Fibroblast of villous mesenchyme (primary cell): Measurements from ENCODE around the gene NCAN. TPM values are rescaled to one million over a fixed set of nuclear protein-coding genes. Genes with fewer than 3 reads are reported as not detected.
A peak's percentile ranks its signal among the peaks of the same experiment; 100 is the strongest.
"Not testable (repeated sequence)": the region's sequence is repeated elsewhere in the genome, so short reads cannot be mapped to it uniquely, and the experiment has no call there.

ENCODE experiments used
- DNase-seq: peaks from one replicate; pipeline ENCODE4 v3.0.0-alpha.2; 2010; ENCODE audit warnings: low read depth
- H3K4me3 ChIP-seq: 2 replicates; pipeline ENCODE4 v1.5.1; 2011; ENCODE audit warnings: low read depth, mild to moderate bottlenecking, low read length
- total RNA-seq: library from RNA; depleted of rRNA; stranded (reverse); fragments of >200 nt; gene quantifications from 2 replicates; pipeline ENCODE4 v1.2.3, GENCODE V29; 2012
- TF ChIP-seq, protein P1 (sequence below): IDR thresholded peaks from 2 replicates; pipeline ENCODE4 v1.5.1; 2012; ENCODE audit warnings: low read depth, mild to moderate bottlenecking, low read length; ENCODE audit not compliant: insufficient read depth

Gene NCAN
- total RNA-seq, 1 donor: not detected

DNA sequence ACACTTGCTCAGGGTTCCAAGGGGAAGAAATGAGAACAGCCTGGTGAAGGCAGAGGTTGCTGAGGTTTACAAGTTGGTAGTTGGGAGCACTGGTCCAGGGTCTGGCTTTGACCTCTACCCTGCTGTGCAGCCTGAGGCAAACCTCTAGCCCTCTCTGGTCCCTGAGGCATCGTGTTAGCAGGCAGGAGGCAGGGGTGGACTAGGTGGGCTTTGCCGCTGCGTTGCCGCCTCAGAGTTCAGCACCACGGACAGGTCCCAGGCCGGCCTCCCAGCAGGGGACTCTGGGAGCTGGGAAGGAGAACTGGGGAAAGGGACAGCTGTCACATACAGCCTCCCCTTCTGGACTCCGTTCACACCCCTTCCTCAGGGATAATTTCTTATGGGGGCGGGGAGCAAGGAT is 3.1 kb downstream of the NCAN start:
- TF ChIP-seq, protein P1, sequence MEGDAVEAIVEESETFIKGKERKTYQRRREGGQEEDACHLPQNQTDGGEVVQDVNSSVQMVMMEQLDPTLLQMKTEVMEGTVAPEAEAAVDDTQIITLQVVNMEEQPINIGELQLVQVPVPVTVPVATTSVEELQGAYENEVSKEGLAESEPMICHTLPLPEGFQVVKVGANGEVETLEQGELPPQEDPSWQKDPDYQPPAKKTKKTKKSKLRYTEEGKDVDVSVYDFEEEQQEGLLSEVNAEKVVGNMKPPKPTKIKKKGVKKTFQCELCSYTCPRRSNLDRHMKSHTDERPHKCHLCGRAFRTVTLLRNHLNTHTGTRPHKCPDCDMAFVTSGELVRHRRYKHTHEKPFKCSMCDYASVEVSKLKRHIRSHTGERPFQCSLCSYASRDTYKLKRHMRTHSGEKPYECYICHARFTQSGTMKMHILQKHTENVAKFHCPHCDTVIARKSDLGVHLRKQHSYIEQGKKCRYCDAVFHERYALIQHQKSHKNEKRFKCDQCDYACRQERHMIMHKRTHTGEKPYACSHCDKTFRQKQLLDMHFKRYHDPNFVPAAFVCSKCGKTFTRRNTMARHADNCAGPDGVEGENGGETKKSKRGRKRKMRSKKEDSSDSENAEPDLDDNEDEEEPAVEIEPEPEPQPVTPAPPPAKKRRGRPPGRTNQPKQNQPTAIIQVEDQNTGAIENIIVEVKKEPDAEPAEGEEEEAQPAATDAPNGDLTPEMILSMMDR: no peak
- DNase-seq: peak; percentile 46
- H3K4me3 ChIP-seq: no peak overlapping the region

DNA sequence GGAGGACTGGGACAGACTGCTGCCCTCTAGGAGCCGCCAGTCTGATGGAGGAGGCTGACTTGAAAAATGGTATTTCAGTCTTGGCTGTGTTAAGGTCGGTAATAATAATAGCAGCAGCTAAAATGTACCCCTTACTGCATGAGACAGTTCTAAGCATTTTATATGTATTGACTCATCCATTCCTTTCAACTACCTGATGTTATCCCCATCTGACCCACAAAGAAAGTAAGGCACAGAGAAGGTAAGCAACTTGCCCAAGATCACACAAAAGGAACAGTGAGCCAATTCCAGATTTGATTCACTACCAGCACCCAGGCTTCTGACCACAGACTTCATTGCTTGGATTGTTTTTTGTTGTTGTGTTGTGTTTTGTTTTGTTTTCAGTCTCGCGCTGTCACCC is 4.0 kb downstream of the NCAN start:
- no peak for DNase-seq
- TF ChIP-seq, protein P1: no peak
- no peak overlapping the region for H3K4me3 ChIP-seq

DNA sequence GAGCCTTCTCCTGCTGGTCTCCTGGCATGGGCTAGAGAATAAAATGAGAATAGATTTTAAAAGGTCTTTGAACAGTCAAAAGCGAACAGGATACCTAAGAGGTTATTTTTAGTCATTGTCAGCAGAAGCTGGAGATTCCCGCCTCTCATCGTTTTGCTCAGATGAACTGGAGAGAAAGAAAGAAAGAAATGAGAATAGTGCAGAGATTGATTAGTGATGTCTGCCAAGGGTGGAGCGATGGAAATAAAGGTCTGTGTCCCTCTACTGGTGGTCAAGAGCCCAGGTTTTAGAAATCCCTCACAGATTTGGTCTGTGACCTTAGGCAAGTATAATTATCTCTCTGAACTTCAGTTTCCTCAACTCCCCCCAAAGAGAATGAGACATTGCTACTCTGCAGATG is 5.3 kb downstream of the NCAN start:
- TF ChIP-seq, protein P1: no peak

DNA sequence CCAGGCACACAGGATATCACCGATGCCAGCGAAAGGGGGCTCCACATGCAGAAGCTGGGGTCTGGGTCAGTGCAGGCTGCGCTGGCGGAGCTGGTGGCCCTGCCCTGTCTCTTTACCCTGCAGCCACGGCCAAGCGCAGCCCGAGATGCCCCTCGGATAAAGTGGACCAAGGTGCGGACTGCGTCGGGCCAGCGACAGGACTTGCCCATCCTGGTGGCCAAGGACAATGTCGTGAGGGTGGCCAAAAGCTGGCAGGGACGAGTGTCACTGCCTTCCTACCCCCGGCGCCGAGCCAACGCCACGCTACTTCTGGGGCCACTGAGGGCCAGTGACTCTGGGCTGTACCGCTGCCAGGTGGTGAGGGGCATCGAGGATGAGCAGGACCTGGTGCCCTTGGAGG is 7.2 kb downstream of the NCAN start:
- no peak overlapping the region for H3K4me3 ChIP-seq
- DNase-seq: no peak
- TF ChIP-seq, protein P1: no peak

More for the DNA sequence above, 5.3 kb downstream of the NCAN start:
- H3K4me3 ChIP-seq: no peak overlapping the region
- DNase-seq: peak; percentile 8

DNA sequence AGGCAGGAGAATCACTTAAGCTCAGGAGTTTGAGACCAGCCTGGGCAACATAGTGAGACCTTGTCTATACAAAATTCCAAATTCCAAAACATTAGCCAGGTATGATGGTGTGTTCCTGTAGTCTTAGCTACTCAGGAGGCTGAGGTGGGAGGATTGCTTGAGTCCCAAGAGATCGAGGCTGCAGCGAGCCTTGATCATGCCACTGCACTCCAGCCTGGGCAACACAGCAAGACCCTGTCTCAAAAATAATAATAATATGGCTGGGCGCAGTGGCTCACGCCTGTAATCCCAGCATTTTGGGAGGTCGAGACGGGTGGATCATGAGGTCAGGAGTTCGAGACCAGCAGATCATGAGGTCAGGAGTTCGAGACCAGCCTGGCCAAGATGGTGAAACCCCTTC is 9.2 kb downstream of the NCAN start:
- not testable (repeated sequence) for H3K4me3 ChIP-seq, DNase-seq

DNA sequence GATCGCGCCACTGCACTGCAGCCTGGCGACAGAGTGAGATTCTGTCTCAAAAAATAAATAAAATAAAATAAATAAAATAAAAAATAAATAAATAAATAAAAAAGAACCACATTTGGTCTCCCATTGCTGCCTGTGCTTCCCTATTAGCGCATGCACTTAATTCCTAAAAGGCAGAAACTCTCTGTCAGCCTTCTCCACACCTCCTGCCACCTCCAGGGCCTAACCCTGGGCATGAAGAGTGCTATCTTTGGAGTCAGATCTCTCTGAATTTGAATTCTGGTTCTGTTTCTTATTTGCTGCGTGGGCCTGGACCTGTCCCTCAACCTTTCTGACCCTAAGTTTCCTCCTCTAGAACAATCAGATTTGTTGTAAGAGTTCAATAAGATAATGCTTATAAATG is 11.3 kb downstream of the NCAN start:
- TF ChIP-seq, protein P1: no peak
- no peak for DNase-seq
- H3K4me3 ChIP-seq: no peak overlapping the region

DNA sequence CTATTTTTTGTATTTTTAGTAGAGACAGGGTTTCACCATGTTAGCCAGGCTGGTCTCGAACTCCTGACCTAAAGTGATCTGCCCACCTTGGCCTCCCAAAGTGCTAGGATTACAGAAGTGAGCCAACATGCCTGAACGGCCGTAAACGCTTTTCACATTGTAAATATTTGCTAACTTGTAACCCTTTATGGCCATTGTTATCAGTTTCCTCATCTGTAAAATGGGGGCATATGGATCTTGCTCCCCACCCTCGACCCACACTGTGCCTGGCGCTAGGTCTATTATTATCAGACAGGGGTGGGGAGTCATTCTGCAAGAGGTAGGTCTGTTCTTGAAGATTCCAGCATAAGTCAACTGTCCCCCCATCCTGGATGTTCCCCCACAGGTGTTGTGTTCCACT is 11.9 kb downstream of the NCAN start:
- TF ChIP-seq, protein P1: no peak
- DNase-seq: no peak

More for the DNA sequence above, 11.9 kb downstream of the NCAN start:
- no peak overlapping the region for H3K4me3 ChIP-seq
